Measurements from ENCODE around the gene CTH. TPM values are rescaled to one million over a fixed set of nuclear protein-coding genes. Genes with fewer than 3 reads are reported as not detected.
"Not testable (repeated sequence)": the region's sequence is repeated elsewhere in the genome, so short reads cannot be mapped to it uniquely, and the experiment has no call there.

Gene CTH
- total RNA-seq, 2 experiments from 2014 or later: 2.3 to 2.7 TPM

DNA sequence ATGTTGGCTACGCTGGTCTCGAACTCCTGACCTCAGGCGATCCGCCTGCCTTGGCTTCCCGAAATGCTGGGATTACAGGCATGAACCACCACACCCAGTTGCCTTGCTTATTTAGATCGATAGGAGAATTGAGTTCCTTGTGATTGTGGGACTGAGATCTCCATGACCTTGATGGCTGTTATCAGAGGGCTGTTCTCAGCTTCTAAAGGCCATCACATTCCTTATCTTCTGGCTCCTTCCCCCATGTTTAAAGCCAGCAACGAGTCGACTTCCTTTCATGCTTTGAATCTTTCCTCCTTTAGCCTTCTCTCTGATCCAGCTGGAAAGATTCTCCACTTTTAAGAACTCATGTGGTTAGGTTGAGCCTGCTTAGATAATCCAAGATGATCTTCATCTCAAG is 38.0 kb downstream of the CTH start:
- no peak for ATAC-seq (ENCODE audit: low read depth)
- peaks cover 2% of the 10 kb centered on the region for H3K4me1 Mint-ChIP-seq
- no peak overlapping the region for H3K4me3 Mint-ChIP-seq
- H3K36me3 Mint-ChIP-seq: no peaks in the 10 kb centered on the region
- POLR2A ChIA-PET: no interaction called here
- no peaks in the 10 kb centered on the region for H3K9me3 Mint-ChIP-seq
- DNase-seq: no peak
- H3K27ac Mint-ChIP-seq: no peak overlapping the region
- H3K27me3 Mint-ChIP-seq: no peaks in the 10 kb centered on the region

DNA sequence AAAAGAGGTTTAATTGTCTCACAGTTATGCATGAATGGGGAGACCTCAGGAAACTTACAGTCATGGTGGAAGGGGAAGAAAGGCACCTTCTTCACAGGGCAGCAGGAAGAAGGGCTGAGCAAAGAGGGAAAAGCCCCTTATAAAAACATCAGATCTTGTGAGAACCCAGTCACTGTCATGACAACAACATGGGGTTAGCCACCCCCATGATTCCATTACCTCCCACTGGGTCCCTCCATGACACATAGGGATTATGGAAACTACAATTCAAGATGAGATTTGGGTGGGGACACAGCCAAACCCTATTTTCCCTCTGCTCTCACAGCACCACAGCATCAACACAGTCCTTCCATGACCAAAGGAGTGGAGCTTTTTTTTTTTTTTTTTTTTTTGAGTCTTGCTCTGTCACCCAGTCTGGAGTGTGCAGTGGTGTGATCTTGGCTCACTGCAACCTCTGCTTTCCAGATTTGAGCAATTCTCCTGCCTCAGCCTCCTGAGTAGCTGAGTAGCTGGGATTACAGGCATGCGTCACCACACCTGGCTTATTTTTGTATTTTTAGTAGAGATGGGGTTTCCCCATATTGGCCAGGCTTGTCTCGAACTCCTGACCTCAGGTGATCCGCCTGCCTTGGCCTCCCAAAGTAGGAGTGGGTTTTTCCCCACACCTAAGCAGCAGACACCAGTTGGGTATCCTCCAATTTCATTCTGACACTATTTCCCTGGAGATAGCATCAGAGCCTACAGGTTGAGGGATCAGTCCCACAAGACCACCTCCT is 41.3 kb downstream of the CTH start:
- DNase-seq; POLR2A ChIA-PET; H3K9me3 Mint-ChIP-seq; H3K36me3 Mint-ChIP-seq; H3K4me3 Mint-ChIP-seq; H3K4me1 Mint-ChIP-seq; H3K27ac Mint-ChIP-seq; ATAC-seq (ENCODE audit: low read depth); H3K27me3 Mint-ChIP-seq: not testable (repeated sequence)

DNA sequence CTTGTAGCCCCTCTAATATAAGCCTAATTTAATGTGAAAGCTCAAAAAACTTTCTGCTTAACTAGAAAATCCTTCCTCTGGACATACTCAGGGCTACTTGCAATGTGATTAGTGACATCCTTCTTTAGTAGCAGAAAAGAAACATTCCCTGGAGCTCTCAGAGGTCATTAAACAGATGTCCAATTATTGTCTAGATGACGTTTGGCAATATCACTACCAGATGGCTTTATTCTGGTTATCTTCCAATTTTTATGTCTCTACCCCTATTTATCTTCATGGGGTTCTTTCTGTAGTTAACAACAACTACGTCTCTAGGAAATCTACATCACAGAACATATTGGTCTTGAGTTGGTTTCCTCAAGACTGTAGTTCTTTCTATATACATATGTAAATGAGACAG is 44.2 kb downstream of the CTH start:
- ATAC-seq (ENCODE audit: low read depth): no peak
- POLR2A ChIA-PET: no interaction called here
- DNase-seq: no peak
- Mint-ChIP-seq H3K27ac (no peak overlapping the region), H3K4me3 (no peak overlapping the region), H3K9me3 (no peaks in the 10 kb centered on the region), H3K4me1 (peaks cover 2% of the 10 kb centered on the region), H3K36me3 (no peaks in the 10 kb centered on the region), H3K27me3 (peaks cover 2% of the 10 kb centered on the region)

DNA sequence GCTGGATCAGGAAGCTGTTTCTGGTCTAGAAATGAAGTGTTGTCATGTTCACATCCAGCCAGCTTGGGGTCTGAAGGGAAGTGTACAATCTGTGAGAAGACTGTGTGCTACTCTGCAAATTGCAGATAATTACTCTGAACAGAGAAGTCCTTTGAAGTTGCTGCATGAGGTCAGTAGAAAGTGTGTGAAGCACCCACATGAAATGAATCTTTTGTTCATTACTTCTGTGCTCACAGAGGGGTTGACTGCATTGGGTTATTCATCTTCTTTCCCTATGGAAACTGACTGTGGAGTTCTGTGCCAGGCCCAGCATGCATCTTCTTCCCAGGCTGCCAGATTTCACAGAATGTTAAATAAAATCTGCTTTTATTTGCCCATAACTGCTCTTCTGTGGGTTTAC is 47.1 kb downstream of the CTH start:
- no peak overlapping the region for H3K4me3 Mint-ChIP-seq
- POLR2A ChIA-PET: no interaction called here
- no peaks in the 10 kb centered on the region for H3K9me3 Mint-ChIP-seq
- no peak for DNase-seq
- H3K4me1 Mint-ChIP-seq: no peaks in the 10 kb centered on the region
- no peak for ATAC-seq (ENCODE audit: low read depth)
- H3K36me3 Mint-ChIP-seq: no peaks in the 10 kb centered on the region
- H3K27ac Mint-ChIP-seq: no peak overlapping the region
- H3K27me3 Mint-ChIP-seq: peaks cover 5% of the 10 kb centered on the region

DNA sequence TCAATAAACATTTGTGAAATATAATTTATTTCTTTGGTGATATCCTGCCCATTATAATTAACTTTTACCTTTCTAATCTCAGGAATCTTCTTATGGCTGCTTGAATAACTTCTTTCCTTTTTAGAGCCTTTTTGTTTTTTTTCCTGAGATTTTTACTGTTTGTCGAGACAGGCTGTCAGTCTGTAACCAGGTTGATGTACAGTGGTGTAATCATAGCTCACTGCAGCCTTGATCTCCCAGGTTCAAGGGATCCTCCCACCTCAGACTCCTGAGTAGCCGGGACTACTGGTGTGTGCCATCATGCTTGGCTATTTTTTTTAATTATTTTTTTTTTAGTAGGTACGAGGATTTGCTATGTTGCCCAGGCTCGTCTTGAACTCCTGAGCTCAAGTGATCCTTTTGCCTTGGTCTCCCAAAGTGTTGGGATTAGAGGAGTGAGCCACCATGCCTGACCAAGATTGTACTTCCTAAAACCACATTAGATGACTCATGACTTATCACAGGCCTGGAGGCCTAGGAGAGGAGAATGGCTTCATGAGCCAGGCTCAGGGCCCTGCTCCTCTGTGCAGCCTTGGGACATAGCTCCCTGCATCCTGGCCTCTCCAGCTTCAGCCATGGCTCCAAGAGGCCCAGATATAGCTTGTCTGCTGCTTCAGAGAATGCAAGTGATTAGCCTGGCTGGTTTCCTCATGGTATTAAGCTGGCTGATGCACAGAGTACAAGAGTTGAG is 48.6 kb downstream of the CTH start:
- ATAC-seq (ENCODE audit: low read depth) (no peak), DNase-seq (no peak)
- Mint-ChIP-seq H3K9me3 (no peaks in the 10 kb centered on the region), H3K4me1 (no peaks in the 10 kb centered on the region), H3K27ac (no peak overlapping the region), H3K27me3 (peaks cover 5% of the 10 kb centered on the region), H3K4me3 (no peak overlapping the region), H3K36me3 (peaks cover 3% of the 10 kb centered on the region)
- POLR2A ChIA-PET: no interaction called here

DNA sequence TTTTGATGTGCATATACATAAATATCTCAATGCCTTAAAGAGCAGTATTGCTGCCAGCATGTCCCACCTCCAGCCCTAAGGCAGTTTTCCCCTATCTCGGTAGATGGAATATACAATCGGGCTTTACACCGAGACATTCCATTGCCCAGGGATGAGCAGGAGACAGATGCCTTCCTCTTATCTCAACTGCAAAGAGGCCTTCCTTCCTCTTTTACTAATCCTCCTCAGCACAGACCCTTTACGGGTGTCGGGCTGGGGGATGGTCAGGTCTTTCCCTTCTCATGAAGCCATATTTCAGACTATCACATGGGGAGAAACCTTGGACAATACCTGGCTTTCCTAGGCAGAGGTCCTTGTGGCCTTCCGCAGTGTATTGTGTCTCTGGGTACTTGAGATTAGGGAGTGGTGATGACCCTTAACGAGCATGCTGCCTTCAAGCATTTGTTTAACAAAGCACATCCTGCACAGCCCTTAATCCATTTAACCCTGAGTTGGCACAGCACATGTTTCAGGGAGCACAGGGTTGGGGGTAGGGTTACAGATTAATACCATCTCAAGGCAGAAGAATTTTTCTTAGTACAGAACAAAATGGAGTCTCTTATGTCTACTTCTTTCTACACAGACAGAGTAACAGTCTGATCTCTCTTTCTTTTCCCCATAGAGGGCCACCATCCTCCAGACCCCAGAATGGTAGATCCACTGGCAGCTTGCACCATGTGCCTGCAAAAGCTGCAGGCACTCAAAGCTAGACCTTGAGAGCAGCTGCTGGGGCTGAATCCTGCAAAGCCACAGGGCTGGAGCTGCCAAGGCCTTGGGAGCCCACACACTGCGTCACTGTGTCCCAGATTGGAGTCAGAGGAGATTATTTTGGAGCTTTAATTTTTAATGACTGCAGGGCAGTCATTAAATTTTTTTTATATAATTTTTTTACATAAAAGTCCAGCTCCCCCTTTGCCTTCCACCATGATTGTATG is 50.0 kb downstream of the CTH start:
- H3K4me1 Mint-ChIP-seq; H3K27ac Mint-ChIP-seq; DNase-seq; POLR2A ChIA-PET; H3K9me3 Mint-ChIP-seq; H3K36me3 Mint-ChIP-seq; ATAC-seq (ENCODE audit: low read depth); H3K4me3 Mint-ChIP-seq: not testable (repeated sequence)
- peaks cover 11% of the 10 kb centered on the region for H3K27me3 Mint-ChIP-seq

DNA sequence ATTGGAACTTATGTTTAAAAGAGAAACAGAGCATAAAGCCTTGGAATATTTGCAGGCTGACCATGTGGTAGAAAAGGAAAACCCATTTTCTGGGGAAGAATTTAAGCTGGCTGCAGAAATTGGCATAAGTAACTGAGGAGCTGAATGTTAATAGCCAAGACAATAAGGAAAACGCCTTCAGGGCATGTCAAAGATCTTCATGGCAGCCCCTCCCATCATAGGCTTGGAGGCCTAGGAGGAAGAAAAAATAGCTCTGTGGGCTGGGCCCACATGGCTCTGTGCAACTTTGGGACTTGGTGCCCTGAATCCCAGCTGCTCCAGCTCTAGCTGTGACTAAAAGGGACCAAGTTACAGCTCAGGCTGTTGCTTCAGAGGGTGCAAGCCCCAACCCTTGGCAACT is 51.5 kb downstream of the CTH start:
- DNase-seq: no peak
- Mint-ChIP-seq H3K36me3 (peaks cover 3% of the 10 kb centered on the region), H3K27ac (no peak overlapping the region), H3K27me3 (peaks cover 19% of the 10 kb centered on the region), H3K9me3 (no peaks in the 10 kb centered on the region), H3K4me1 (no peaks in the 10 kb centered on the region), H3K4me3 (no peak overlapping the region)
- ATAC-seq (ENCODE audit: low read depth): no peak
- POLR2A ChIA-PET: no interaction called here

DNA sequence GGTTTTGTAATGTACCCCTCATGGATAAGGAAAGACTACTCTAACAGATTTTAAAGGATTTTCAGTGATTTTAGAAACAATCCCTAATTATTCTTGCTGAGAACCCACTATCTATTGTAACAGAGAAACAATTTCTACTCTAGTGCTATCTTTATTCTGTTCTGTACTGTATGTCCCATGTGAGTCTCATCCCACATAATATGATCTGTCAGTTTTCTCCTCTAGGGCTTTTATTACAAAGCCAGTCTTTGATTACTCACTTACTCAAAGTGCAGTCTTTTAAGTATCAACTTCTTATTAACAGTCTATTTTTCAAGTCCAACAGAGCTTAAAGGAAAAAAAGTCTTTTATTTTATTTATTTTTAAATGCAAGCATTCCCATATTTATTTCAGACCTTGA is 54.8 kb downstream of the CTH start:
- POLR2A ChIA-PET: no interaction called here
- H3K9me3 Mint-ChIP-seq: no peaks in the 10 kb centered on the region
- peaks cover 3% of the 10 kb centered on the region for H3K36me3 Mint-ChIP-seq
- H3K4me3 Mint-ChIP-seq: no peak overlapping the region
- ATAC-seq (ENCODE audit: low read depth): no peak
- H3K27me3 Mint-ChIP-seq: peaks cover 21% of the 10 kb centered on the region
- no peak for DNase-seq
- no peaks in the 10 kb centered on the region for H3K4me1 Mint-ChIP-seq
- no peak overlapping the region for H3K27ac Mint-ChIP-seq

DNA sequence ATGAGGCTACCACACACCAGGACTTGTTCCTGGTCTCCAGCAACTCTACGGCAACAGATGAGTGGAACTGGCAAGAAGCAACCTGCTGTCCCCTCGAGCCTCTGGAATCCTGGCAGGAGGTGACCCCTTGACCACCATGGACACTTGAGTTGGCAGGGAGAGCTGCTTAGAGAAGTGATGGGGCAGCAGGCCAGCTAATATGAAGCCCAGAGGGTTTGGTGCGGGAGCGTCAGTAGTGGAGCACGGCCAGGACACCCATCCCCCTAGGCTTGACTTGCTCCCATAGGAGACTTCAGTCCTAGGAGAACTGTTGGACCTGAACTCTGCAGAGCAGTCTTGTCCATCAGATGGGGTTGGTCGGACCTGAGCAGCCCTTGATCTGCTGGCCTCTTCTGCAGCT is 56.5 kb downstream of the CTH start:
- POLR2A ChIA-PET: no interaction called here
- H3K36me3 Mint-ChIP-seq: peaks cover 3% of the 10 kb centered on the region
- no peaks in the 10 kb centered on the region for H3K4me1 Mint-ChIP-seq
- H3K27ac Mint-ChIP-seq: no peak overlapping the region
- no peaks in the 10 kb centered on the region for H3K9me3 Mint-ChIP-seq
- DNase-seq (no peak), ATAC-seq (ENCODE audit: low read depth) (no peak)
- H3K4me3 Mint-ChIP-seq: no peak overlapping the region
- peaks cover 20% of the 10 kb centered on the region for H3K27me3 Mint-ChIP-seq

DNA sequence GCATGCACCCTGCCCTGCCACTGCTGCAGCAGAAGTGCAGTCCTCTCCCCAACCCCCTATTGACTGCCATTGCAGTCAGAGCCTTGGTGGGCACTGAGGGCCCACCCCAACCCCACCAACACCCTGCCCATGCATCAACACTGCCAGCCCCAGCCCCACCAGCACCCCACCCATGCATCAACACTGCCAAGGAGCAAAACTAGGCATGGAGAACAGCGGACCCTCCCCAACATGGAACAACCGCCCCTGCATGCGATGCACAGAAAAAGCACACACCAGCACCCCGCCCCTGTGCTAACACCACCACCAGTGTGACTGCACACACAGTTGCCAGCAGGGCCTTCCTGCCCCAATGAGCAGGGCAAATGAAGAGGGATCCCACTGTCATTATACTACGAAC is 57.1 kb downstream of the CTH start:
- no peak for DNase-seq
- ATAC-seq (ENCODE audit: low read depth): no peak
- no peaks in the 10 kb centered on the region for H3K4me1 Mint-ChIP-seq
- no peak overlapping the region for H3K27ac Mint-ChIP-seq
- POLR2A ChIA-PET: no interaction called here
- no peaks in the 10 kb centered on the region for H3K9me3 Mint-ChIP-seq
- H3K27me3 Mint-ChIP-seq: peaks cover 25% of the 10 kb centered on the region
- peaks cover 3% of the 10 kb centered on the region for H3K36me3 Mint-ChIP-seq
- H3K4me3 Mint-ChIP-seq: no peak overlapping the region

DNA sequence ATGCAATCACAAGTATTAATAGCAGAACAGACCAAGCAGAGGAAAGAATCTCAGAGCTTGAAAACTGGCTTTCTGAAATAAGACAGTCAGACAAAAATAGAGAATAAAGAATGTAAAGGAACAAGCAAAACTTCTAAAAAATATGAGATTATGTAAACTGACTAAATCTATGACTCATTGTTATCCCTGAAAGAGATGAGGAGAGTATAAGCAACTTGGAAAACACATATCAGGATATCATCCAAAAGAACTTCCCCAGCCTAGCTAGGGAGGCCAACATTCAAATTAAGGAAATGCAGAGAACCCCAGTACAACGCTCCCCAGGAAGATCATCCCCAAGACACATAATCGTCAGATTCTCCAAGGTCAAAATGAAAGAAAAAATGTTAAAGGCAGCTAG is 58.1 kb downstream of the CTH start:
- H3K36me3 Mint-ChIP-seq; H3K27ac Mint-ChIP-seq; H3K4me3 Mint-ChIP-seq; H3K4me1 Mint-ChIP-seq; POLR2A ChIA-PET; ATAC-seq (ENCODE audit: low read depth); DNase-seq; H3K9me3 Mint-ChIP-seq: not testable (repeated sequence)
- peaks cover 25% of the 10 kb centered on the region for H3K27me3 Mint-ChIP-seq

DNA sequence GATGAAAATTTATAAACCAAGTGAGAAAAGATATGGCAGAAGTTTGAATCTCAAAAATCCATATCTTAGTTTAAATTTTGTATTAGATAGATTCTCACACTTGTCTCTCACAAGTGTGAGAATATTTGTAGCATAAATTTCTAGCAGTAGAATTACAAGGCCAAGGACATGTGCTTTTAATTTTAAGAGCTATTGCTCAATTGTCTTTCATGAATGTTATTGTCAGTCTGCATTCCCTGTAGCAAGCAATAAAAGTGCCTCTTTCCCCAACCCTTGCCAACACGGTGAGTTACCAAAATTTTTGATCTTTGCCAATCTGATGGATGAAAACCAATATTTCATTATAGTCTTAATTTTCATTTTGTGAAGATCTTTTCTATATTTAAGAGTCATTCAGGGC is 64.0 kb downstream of the CTH start:
- POLR2A ChIA-PET: interaction anchor here (0.6 kb wide), 1 partner anchor 66 kb away, joined by 3 read pairs; no protein-coding TSS in a partner anchor
- no peak overlapping the region for H3K27ac Mint-ChIP-seq
- H3K4me1 Mint-ChIP-seq: no peaks in the 10 kb centered on the region
- no peak for DNase-seq
- peaks cover 9% of the 10 kb centered on the region for H3K27me3 Mint-ChIP-seq
- no peaks in the 10 kb centered on the region for H3K36me3 Mint-ChIP-seq
- H3K9me3 Mint-ChIP-seq: peaks cover 3% of the 10 kb centered on the region
- no peak overlapping the region for H3K4me3 Mint-ChIP-seq
- no peak for ATAC-seq (ENCODE audit: low read depth)

DNA sequence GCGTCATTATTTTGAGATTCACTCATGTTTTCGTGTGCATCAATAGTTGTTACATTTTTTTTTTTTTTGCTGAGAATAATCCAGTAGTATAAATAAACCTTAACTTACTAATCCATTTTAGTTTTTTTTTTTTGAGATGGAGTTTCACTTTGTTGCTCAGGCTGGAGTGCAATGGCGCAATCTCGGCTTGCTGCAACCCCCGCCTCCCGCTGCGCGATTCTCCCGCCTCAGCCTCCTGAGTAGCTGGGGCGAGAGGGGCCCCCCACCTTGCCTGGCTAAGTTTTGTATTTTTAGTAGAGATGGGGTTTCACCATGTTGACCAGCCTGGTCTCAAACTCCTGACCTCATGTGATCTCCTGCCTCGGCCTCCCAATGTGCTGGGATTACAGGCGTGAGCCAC is 66.0 kb downstream of the CTH start:
- Mint-ChIP-seq H3K9me3 (peaks cover 3% of the 10 kb centered on the region), H3K27me3 (peaks cover 9% of the 10 kb centered on the region), H3K27ac (no peak overlapping the region), H3K4me1 (no peaks in the 10 kb centered on the region), H3K36me3 (no peaks in the 10 kb centered on the region), H3K4me3 (no peak overlapping the region)
- POLR2A ChIA-PET: no interaction called here
- ATAC-seq (ENCODE audit: low read depth) (no peak), DNase-seq (no peak)
